GM21360 (cell line): ENCODE results near the gene HOOK2.
A peak's percentile ranks its signal among the peaks of the same experiment; 100 is the strongest.
"Not testable (repeated sequence)": the region's sequence is repeated elsewhere in the genome, so short reads cannot be mapped to it uniquely, and the experiment has no call there.

Experiments
- ATAC-seq: cut with Tn5 transposase; IDR thresholded peaks from one replicate; pipeline ENCODE4 v1.9.1; 2021; ENCODE audit warnings: mild to moderate bottlenecking, moderate library complexity; ENCODE audit not compliant: unreplicated experiment

HOOK2 gene

DNA sequence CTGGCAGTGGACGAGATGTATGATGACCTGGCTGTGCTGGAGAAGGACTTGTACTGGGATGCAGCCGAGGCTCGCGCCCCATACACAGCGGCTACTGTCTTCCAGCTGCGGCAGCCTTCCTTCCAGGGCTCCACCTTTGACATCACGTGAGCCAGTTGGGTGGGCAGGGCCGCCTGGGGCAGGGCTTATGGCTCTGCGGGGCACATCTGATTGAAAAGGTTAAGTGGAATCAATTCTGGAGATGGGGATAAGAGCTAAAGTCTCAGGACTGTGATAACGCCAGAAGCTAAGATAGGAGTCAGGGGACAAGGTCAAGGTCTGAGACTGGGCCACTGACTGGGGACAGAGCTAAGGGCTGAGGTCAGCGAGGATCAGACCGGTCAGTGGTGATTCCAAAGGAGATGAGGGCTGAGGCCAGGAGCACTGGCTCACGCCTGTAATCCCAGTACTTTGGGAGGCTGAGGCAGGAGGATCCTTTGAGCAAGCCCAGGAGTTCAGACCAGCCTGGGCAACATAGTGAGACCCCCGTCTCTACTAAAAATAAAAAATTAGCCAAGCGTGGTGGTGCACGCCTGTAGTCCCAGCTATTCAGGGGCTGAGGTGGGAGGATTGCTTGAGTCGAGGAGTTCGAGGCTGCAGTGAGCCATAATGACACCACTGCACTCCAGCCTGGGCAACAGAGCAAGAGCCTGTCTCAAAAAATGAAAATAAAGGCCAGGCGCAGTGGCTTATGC is 19.0 kb downstream of the HOOK2 start:
- no peak for ATAC-seq

DNA sequence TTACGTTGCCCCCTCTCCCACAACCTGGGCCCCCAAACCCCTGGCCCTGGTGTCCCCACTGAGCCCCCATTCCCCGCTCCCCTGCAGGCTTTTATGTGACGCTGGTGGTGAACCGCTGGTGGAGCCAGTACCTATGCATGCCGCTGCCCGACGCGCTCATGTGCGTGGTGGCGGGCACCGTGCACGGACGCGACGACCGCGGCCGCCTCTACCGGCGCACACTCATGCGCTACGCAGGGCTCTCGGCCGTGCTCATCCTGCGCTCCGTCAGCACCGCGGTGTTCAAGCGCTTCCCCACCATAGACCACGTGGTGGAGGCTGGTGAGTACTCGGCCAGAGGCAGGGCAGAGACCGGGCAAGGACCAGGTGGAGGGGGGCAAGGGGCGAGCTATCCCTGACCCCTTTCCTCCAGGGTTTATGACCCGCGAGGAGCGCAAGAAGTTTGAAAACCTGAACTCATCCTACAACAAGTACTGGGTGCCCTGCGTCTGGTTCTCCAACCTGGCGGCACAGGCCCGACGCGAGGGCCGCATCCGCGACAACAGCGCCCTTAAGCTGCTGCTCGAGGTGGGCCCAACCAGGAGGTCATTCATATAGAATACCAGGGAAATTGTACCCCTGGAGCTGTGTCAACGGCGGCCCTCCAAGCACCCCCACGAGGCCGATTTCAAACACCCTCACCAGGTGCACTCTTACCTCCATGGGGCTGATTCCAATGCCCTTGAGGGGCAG is 20.7 kb downstream of the HOOK2 start:
- ATAC-seq: no peak

DNA sequence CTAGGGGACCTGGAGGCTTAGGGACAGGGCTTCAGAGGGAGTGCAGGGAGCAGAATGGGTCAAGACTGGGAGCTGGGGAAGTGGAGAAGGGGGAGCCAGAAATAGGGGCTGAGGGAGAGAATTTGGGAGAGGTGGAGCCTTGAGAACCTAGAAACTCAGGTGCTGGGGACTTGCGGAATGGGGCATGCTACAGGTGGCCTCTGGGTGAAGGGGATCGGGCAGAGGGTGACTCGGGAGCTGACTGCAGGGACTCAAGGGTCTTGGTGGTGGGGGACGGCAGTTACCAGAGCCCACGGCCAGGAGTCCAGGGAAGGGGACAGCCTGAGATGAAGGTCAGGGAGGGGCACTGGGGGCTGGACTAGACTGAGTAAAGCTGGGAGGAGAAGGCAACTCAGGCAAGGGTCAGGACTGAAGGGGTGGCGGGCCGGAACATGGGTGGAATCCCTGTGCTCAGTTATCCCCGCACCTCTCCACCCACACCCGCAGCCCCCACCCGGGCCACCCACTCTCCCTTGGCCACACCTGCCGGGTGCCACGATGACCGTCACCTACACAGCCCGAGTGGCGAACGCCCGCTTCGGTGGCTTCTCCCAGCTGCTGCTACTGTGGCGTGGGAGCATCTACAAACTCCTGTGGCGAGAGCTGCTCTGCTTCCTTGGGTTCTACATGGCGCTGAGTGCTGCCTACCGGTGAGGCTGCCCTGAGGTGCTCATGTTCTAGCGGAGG is 23.1 kb downstream of the HOOK2 start:
- no peak for ATAC-seq

DNA sequence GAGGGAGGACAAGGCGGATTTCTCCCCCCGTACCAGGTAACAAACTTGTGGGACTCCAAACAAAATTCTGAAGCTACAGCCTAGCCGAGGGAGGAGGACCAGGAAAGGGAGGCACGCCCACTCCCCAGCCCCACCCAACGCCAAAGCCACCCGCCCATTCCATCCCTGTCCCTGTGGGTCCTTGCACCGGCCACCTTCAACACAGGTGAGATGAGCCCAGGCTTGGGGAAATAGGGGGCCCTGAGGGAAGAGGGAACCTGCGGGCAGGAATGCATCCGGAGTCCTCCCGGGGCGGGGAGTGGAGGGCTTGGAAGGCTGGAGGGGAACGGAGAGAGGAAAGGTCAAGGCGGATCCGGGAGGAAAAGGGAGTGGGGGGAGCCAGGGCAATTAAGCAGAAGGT is 23.7 kb downstream of the HOOK2 start, which contains the start of gene BEST2:
BEST2 (plus strand) TSS at position 157 of the 400 bp plus-strand sequence. CDS start 802 bp downstream, outside the sequence.
- ATAC-seq: no peak

DNA sequence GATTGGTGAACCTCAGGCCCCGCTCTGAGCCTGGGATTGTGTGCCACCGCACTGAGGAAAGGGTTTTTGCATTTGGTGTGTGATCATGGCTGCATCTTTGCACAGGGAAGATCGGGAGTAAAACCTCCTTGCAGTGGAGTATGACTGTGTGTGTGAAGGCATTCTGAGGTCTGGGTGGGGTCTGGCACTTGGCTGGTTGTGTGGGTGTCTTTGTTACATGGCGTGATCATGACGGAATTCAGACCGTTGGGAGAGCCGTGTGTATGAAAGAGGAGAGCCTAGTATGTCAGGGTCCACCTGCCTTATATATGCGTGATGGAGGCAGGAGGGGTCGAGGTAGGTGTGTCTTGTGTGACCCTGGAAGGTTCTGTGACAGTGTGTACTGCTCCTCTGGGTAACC is 24.5 kb downstream of the HOOK2 start:
- ATAC-seq: no peak

DNA sequence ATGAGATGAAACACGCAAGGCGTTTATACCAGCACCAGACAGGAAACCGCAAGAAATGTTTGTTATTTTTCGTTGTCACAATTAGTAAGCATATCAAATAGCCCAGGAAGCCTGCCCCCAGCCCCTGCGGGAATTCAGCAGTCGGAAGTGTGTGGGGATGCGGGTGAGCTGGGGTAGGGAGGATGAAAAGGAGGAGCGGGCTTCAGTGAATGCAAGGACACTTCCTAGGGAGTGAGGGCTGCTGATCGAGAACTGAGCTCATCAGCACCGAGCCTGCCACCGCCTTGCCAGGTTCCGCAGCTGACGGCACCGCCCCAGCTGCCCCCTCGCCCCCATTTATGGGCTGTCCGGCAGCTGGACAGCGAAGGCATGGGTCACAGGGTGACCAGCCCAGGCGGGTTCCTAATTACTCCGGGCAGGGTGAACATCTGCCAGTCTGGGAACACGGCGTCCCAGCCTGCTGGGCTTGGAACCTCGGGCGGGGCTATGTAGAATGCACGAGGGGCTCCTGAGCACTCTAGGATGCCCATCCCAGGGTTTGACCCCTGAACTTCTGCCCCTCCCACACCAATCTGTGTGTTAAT is 25.3 kb downstream of the HOOK2 start:
- ATAC-seq: no peak

DNA sequence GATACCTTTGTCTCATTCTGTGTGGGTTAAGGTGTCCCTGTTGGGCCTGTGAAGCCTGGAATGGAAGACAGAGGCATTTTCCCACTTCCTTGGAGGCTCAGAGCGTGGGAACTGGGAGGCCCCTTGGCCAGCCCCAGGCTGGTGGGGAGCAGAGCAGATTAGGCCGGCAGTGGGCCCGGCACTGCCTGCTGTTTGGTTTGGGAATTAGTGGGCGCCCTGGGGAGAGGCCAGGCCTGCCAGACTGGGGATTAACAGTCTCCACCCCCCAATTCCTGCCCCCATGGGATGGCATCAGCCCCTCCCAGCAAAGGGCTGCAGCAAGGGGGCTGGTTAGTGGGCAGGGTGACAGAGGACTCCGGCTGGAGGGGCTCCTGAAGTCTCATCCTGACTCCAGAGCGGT is 26.9 kb downstream of the HOOK2 start:
- ATAC-seq: no peak

DNA sequence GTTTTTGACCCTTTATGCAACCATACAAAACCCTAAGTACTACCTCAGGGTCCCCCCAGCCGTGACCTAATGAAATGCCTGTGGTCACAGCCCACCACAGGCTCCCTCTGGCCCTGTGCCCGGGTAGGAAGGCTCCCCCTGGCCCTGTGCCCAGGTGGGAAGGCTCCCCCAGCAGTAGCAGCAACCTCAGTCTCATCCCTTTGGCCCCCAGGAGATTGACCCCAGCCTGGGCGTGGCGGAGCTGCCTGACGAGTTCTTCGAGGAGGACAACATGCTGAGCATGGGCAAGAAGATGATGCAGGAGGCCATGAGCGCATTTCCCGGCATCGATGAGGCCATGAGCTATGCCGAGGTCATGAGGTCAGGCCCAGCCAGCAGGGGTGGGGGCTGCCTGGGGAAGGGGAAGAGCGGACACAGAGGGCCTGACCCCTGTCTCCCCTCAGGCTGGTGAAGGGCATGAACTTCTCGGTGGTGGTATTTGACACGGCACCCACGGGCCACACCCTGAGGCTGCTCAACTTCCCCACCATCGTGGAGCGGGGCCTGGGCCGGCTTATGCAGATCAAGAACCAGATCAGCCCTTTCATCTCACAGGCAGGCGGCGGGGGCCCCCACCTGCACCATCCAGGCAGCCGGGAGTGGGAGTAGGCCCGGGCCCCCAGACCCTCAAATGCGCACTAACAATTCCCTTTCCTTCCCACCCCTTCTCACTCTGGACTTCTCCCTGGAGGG is 30.0 kb downstream of the HOOK2 start:
- no peak for ATAC-seq

DNA sequence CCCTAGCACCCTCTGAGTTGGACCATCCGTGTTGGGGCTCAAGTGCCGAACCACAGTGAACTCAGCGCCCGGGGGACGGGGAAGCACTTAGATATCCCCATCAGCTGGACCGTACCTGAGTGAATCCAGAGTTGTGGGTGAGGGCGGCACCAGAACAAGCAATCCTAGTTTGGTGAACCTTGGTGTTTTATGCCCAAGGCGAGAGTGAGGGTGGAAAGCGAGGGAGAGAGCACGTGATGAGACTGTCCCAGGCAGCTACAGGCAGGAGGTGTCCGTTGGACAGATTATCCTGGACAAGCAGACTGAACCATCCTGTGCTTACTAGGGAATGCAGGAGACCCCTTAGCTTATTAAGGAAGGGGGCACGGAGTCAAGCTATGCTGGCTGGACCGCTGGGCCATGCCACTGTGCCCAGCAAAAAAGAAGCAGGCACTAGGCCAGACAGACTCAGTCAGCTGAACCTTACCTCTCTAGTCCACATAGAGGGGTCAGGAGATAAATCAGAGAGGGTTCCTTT is 37.5 kb downstream of the HOOK2 start:
- ATAC-seq: no peak

DNA sequence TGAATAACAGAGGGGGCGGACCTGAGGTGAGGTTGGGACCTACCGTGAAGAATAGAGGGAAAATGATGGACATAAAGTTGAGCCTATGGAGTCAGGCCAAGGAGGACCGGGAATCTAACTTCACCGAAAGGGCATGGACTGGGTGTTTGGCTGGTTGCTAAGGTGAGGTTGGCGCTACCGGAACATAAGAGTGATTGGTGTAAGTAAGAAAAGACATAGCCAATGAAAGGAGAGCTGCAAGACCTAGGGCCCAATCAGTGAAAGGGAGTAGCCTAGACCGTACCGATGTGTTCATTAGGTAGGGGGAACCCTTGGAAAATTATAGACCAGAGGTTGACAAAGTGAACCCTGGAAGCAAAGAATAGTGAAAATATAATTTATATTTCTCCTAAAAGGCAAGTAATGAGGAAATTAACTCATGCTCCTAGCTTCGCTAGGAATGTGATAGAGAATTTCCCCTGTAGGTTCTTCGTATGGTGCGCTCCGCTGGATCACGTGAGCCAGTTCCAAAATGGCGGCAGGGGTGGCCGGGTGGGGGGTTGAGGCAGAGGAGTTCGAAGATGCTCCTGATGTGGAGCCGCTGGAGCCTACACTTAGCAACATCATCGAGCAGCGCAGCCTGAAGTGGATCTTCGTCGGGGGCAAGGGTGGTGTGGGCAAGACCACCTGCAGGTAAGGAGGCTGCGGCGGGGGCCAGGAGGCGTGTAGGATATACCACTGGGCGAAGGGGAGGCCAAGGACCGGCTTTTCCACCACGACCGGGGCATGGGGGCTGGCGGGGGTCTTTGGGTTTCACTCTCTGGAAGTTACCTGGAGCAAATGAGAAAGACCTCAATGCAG is 38.1 kb downstream of the HOOK2 start, which contains the start of gene GET3:
GET3 (plus strand) TSS at position 503 of the 840 bp plus-strand sequence; CDS start at position 512, 9 bp downstream.
- peak; percentile 77 for ATAC-seq

DNA sequence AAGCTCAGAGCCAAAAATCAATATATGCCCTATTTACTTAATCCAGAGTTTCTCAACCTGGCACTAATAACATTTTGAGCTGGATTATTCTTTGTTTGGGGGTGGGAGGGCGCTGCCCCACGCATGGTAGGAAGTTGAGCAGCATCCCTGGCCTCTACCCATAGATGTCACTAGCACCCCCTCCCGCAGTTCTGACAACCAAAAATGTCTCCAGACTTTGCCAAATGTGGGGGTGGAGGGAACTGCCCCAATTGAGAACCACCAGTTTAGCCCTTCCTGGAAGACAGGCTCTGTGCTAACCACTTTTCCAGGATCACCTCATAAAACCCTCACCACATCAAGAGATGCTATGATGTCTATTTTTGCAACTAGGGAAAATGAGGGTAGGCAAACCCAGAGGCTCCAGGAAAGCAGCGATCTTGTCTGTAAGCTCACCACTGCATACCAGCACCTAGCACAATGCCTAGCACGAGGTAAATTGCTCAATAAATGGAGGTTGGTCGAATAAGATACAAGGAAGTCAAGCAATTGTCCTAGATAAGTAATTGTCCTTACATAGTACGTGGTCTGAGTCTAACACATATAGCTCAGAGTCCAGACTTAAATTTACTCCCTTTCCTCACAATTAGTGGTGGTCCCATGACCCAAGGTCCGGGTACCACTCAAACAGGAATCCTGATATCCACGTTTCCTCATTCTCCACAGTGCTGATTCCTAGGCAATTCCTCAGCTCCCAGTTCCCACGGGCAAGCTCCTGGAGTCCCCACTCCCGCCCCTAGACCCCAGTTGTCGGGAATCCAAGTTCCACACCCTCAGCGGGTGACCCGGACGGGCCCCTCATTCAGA is 41.8 kb downstream of the HOOK2 start:
- no peak for ATAC-seq

DNA sequence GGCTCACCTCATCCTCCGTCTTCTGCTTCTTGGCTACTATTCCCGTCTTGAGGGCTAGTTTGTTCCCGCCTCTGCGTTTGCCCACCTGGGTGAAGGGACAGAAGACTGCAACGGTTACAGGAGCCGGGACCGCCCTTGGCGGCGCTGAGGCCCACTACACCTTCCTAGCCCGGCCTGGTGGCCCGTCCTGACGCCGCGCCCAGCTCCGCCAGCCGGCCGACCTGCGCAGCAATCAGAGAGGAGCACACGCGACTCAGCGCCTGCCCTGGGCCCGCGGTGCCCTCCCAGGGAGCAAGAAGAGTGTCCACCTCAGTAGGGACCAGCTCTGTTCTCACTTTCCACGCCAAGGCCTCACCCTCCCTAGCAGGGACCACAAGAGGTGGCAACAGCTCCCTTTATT is 44.0 kb downstream of the HOOK2 start:
- no peak for ATAC-seq

DNA sequence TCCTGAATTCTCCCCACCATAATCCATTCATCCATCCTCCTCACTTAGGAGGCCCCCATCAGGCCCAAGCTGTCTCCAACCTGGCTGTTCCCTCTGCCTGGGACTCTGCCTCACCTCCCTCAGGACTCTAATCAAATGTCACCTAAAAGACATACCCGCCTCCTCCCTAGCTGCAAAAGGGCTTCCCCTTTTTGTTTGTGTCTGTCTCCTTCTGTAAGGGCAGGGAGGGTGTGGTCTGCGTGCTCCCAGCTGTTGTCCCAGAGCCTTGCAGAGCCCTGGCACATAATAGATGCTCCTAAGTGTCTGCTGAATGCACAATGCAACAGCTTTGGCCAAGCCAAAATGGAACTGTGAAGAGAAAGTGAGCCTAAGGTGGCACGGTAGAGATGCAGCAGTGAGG is 45.3 kb downstream of the HOOK2 start:
- ATAC-seq: no peak

DNA sequence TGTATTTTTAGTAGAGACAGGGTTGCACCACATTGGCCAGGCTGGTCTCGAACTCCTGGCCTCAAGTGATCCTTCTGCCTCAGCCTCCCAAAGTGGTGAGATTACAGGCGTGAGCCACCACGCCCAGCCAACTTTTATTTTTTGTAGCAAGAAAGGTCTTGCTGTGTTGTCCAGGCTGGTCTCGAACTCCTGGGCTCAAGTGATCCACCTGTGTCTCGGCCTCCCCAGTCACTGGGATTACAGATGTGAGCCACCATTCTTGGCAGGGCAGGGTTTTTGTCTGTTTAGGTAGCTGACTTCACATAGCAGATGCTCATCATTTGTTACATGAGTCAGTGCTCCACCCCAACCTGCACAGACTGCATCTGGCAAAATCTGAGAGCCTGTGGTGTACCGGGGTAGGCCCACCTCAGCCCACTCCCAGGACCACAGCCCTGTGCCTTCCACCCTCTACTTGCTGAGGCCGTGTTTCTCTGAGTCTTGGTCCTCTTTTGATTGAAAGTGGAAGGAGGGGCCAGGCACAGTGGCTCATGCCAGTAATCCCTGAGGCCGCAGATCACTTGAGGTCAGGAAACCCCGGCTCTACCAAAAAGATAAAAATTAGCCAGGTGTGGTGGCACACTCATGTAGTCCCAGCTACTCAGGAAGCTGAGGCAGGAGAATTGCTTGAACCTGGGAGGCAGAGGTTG is 47.5 kb downstream of the HOOK2 start:
- ATAC-seq: no peak

DNA sequence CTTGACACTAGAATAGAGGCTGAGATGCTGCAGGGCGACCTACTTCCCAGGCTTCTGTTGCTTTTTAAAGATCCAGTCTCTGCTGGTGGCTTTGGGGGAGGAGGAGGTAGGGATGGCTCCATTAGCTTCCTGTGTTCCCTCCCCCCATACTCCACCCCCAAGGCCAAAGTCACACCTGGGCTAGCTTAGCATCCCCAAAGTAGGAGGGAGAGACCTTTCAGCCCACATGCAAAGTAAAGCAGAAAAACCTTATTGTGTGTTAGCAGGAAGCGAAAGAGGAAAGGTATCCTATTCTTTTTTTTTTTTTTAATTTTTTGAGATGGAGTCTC is 48.4 kb downstream of the HOOK2 start:
- no peak for ATAC-seq

DNA sequence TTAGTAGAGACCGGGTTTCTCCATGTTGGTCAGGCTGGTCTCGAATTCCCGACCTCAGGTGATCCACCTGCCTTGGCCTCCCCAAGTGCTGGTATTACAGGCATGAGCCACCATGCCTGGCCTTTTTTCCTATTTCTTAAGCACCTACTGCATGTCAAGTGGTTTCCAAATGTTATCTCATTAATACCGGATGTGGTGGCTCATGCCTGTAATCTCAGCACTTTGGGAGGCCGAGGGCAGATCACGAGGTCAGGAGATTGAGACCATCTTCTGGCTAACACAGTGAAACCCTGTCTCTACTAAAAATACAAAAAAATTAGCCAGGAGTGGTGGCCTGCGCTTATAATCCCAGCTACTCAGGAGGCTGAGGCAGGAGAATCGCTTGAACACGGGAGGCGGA is 49.7 kb downstream of the HOOK2 start:
- ATAC-seq: not testable (repeated sequence)

DNA sequence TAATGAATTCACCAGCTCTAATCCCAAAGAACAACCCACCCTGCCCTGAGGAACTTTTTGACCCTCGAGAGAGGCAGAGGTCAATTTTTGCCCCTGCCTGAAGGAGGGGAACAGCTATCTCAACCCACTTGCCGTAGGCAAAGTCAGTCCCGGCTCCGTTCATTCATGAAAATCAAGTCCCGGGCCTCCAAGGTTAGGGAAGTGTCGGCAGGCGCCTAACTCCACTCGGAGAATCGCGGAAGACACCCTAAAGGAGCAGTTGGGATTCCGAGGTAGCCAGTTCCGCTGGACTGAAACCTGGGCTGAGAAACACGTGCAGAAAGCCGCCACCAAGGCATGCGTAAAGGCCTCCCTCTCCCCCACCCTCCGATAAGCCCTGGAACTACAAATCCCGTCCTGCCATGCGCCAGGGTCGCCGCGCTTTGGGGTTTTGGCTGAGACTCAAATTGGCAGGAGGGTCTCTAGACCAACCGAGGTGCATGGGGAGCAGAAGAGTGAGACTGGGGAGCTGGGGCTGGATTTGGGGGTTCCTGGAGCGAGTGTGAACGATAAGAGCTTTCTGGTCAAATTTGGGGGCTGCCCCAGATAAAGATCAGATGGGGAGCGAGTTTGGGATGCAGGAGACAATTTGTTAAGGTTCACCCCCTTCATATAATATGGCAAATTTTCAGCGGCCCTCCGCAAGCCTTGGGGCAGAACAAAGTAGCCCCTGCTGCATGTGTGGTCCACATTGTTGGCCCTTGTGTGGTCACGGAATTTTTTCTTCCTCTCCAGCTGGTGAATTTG is 51.5 kb downstream of the HOOK2 start, which contains the start of gene TNPO2:
TNPO2 (minus strand) TSS at position 292 of the 786 bp plus-strand sequence. CDS start 2,955 bp downstream, outside the sequence.
- no peak for ATAC-seq
